A673 (cell line): ENCODE results near the gene ANXA11.

Experiments
- CTCF ChIP-seq: fragments of 300-800, 200-600 bp; sonication (generic); conservative IDR thresholded peaks from 2 replicates; pipeline ENCODE4 v1.5.1; 2017; ENCODE audit warnings: low read depth, mild to moderate bottlenecking, antibody characterized with exemption, low read length, moderate library complexity, mixed read lengths
- EZH2 ChIP-seq: fragments of 200-600 bp; sonication (generic); IDR thresholded peaks from 2 replicates; pipeline ENCODE4 v1.6.1; 2017; ENCODE audit warnings: borderline replicate concordance, low read depth, mild to moderate bottlenecking, mixed read lengths, antibody characterized with exemption, low read length; ENCODE audit not compliant: poor library complexity, severe bottlenecking

GRCh38 chr10:80161321-80162083 is 43.8 kb downstream of the ANXA11 start:
- TF ChIP-seq CTCF (peak; percentile 47), EZH2 (no peak)
